ENCODE measurements around the gene ATR.

ATR gene

GRCh38 chr3:142543307-142543706 is 35.2 kb downstream of the ATR start:
- no peak for DNase-seq (ENCODE audit: low read depth)

GRCh38 chr3:142542054-142542453 is 36.5 kb downstream of the ATR start:
- DNase-seq (ENCODE audit: low read depth), result no peak

More at GRCh38 chr3:142543307-142543706, 35.2 kb downstream of the ATR start:
- H3K4me3 ChIP-seq (ENCODE audit: low read depth, low read length), result no peak overlapping the region

GRCh38 chr3:142536519-142536918 is 42.0 kb downstream of the ATR start:
- DNase-seq (ENCODE audit: low read depth), result no peak
- no peak overlapping the region for H3K4me3 ChIP-seq (ENCODE audit: low read depth, low read length)

More at GRCh38 chr3:142542054-142542453, 36.5 kb downstream of the ATR start:
- no peak overlapping the region for H3K4me3 ChIP-seq (ENCODE audit: low read depth, low read length)

GRCh38 chr3:142534543-142534942 is 44.0 kb downstream of the ATR start:
- no peak for DNase-seq (ENCODE audit: low read depth)
- no peak overlapping the region for H3K4me3 ChIP-seq (ENCODE audit: low read depth, low read length)

- DNase-seq (ENCODE audit: low read depth), result no peak
- H3K4me3 ChIP-seq (ENCODE audit: low read depth, low read length), result no peak overlapping the region
These were observed 48.2 kb downstream of the ATR start for GRCh38 chr3:142530296-142530695.

GRCh38 chr3:142523921-142524566 is 54.5 kb downstream of the ATR start:
- no peak overlapping the region for H3K4me3 ChIP-seq (ENCODE audit: low read depth, low read length)
- no peak for DNase-seq (ENCODE audit: low read depth)

- DNase-seq (ENCODE audit: low read depth), result no peak
- H3K4me3 ChIP-seq (ENCODE audit: low read depth, low read length), result no peak overlapping the region
These were observed 69.5 kb downstream of the ATR start for GRCh38 chr3:142509079-142509478.

- no peak overlapping the region for H3K4me3 ChIP-seq (ENCODE audit: low read depth, low read length)
- no peak for DNase-seq (ENCODE audit: low read depth)
These were observed 71.3 kb downstream of the ATR start for GRCh38 chr3:142507241-142507640.

GRCh38 chr3:142502187-142502985 is 76.1 kb downstream of the ATR start:
- no peak overlapping the region for H3K4me3 ChIP-seq (ENCODE audit: low read depth, low read length)
- DNase-seq (ENCODE audit: low read depth), result no peak

- no peak overlapping the region for H3K4me3 ChIP-seq (ENCODE audit: low read depth, low read length)
- DNase-seq (ENCODE audit: low read depth), result peak; percentile 56
These were observed 77.3 kb downstream of the ATR start for GRCh38 chr3:142501004-142501926.

- no peak for DNase-seq (ENCODE audit: low read depth)
- no peak overlapping the region for H3K4me3 ChIP-seq (ENCODE audit: low read depth, low read length)
These were observed 78.3 kb downstream of the ATR start for GRCh38 chr3:142500211-142500610.

GRCh38 chr3:142498397-142499180 is 79.9 kb downstream of the ATR start:
- no peak for DNase-seq (ENCODE audit: low read depth)
- H3K4me3 ChIP-seq (ENCODE audit: low read depth, low read length), result no peak overlapping the region

- no peak for DNase-seq (ENCODE audit: low read depth)
- no peak overlapping the region for H3K4me3 ChIP-seq (ENCODE audit: low read depth, low read length)
These were observed 80.8 kb downstream of the ATR start for GRCh38 chr3:142497729-142498128.

GRCh38 chr3:142495103-142495502 is 83.4 kb downstream of the ATR start:
- DNase-seq (ENCODE audit: low read depth), result no peak
- H3K4me3 ChIP-seq (ENCODE audit: low read depth, low read length), result no peak overlapping the region

GRCh38 chr3:142492184-142492583 is 86.3 kb downstream of the ATR start:
- no peak overlapping the region for H3K4me3 ChIP-seq (ENCODE audit: low read depth, low read length)
- DNase-seq (ENCODE audit: low read depth), result no peak

GRCh38 chr3:142489572-142490323 is 88.8 kb downstream of the ATR start:
- DNase-seq (ENCODE audit: low read depth), result no peak
- no peak overlapping the region for H3K4me3 ChIP-seq (ENCODE audit: low read depth, low read length)

- DNase-seq (ENCODE audit: low read depth), result no peak
These were observed 93.6 kb downstream of the ATR start for GRCh38 chr3:142484912-142485435.

GRCh38 chr3:142481196-142481595 is 97.3 kb downstream of the ATR start:
- DNase-seq (ENCODE audit: low read depth), result no peak
- no peak overlapping the region for H3K4me3 ChIP-seq (ENCODE audit: low read depth, low read length)

More at GRCh38 chr3:142484912-142485435, 93.6 kb downstream of the ATR start:
- no peak overlapping the region for H3K4me3 ChIP-seq (ENCODE audit: low read depth, low read length)

Data from skeletal muscle cell (primary cell).